ENCODE measurements around the gene PCDH7.
A peak's percentile ranks its signal among the peaks of the same experiment; 100 is the strongest.

PCDH7 gene

GRCh38 chr4:30720021-30720660 is at the start of gene PCDH7:
PCDH7 (plus strand) TSS chr4:30720369; CDS start chr4:30721423, 1,054 bp downstream.
- H3K36me3 ChIP-seq (ENCODE audit: control insufficient read depth in 2 of 2, insufficient read depth in 1 of 2, low read length in 2 of 2) = peaks cover 0 to 21% of the 10 kb centered on the region in 2 experiments; a peak in 1 of 3 replicates
- H3K4me1 ChIP-seq (ENCODE audit: control insufficient read depth, insufficient read depth, low read length) = no peaks in the 10 kb centered on the region
- CTCF ChIA-PET = interaction anchor here (0.7 kb wide), 1 partner anchor 325 kb away, joined by 4 read pairs; no protein-coding TSS in a partner anchor
- peak within 1 kb of the TSS; percentile 98 for H3K27ac ChIP-seq (ENCODE audit: extremely low read depth, low read depth, low read length)
- no peaks in the 10 kb centered on the region for H3K9me3 ChIP-seq (ENCODE audit: control insufficient read depth, insufficient read depth, low read depth, low read length)
- H3K4me3 ChIP-seq (ENCODE audit: low read depth, low read length) = peak within 1 kb of the TSS; percentile 86
- POLR2A ChIA-PET = interaction anchor here (0.6 to 1.4 kb wide), 7 partner anchors 10 to 545 kb away, joined by 3 to 6 read pairs (median 4); no protein-coding TSS in a partner anchor
- TF ChIP-seq ZFP69B (tag by site-specific recombination; IDR thresholded peaks at IDR 0.05) (no peak), ZNF37A (tag by site-specific recombination; IDR thresholded peaks at IDR 0.05) (no peak), ZNF324 (tag by site-specific recombination; IDR thresholded peaks at IDR 0.05) (no peak), PATZ1 (tag by site-specific recombination; IDR thresholded peaks at IDR 0.05) (peak; percentile 49; the same call in 1 of the 2 replicates), HOXC10 (CRISPR knock-in tag; IDR thresholded peaks at IDR 0.05) (no peak), HOXA7 (CRISPR knock-in tag; IDR thresholded peaks at IDR 0.05; ENCODE audit: borderline replicate concordance) (no peak), ZSCAN4 (tag by site-specific recombination; IDR thresholded peaks at IDR 0.05) (no peak), ZNF645 (tag by site-specific recombination; IDR thresholded peaks at IDR 0.05) (no peak), MZF1 (tag by site-specific recombination; IDR thresholded peaks at IDR 0.05; ENCODE audit: borderline replicate concordance) (peak; percentile 32; the same call in 1 of the 2 replicates), ZNF792 (tag by site-specific recombination; IDR thresholded peaks at IDR 0.05) (no peak), PRDM1 (tag by site-specific recombination; IDR thresholded peaks at IDR 0.05) (peak; percentile 96), ZNF148 (tag by site-specific recombination; IDR thresholded peaks at IDR 0.05; ENCODE audit: borderline replicate concordance) (no peak), MYNN (tag by site-specific recombination; IDR thresholded peaks at IDR 0.05; ENCODE audit: borderline replicate concordance) (no peak), PRDM10 (tag by site-specific recombination; IDR thresholded peaks at IDR 0.05) (peak; percentile 6; the same call in 1 of the 2 replicates), ZNF157 (tag by site-specific recombination; IDR thresholded peaks at IDR 0.05) (no peak), RBAK (tag by site-specific recombination; IDR thresholded peaks at IDR 0.05) (no peak), ZNF302 (tag by site-specific recombination; IDR thresholded peaks at IDR 0.05; ENCODE audit: low read depth) (no peak), ZBTB8A (tag by site-specific recombination; IDR thresholded peaks at IDR 0.05) (peak; percentile 53), ZSCAN5A (tag by site-specific recombination; IDR thresholded peaks at IDR 0.05) (no peak), ZFP41 (tag by site-specific recombination; IDR thresholded peaks at IDR 0.05; ENCODE audit: borderline replicate concordance) (no peak), ZNF580 (tag by site-specific recombination; IDR thresholded peaks at IDR 0.05) (peak; percentile 10; the same call in 1 of the 2 replicates), SCRT1 (tag by site-specific recombination; IDR thresholded peaks at IDR 0.05; ENCODE audit: borderline replicate concordance) (no peak), ZNF768 (tag by site-specific recombination; IDR thresholded peaks at IDR 0.05) (no peak), ZNF843 (tag by site-specific recombination; IDR thresholded peaks at IDR 0.05) (peak; percentile 33; the same call in 1 of the 2 replicates), ZNF211 (tag by site-specific recombination; IDR thresholded peaks at IDR 0.05; ENCODE audit: low read depth) (no peak)

Measured in HEK293 (cell line).